GM23248 (cell line): Measurements from ENCODE around the gene RAB44. TPM values are rescaled to one million over a fixed set of nuclear protein-coding genes. Genes with fewer than 3 reads are reported as not detected.

Experiments
- DNase-seq: peaks from one replicate; pipeline ENCODE4 v3.0.0-alpha.2; 2015
- H2AFZ ChIP-seq: fragments of 200-600 bp; sonication (generic); 2 replicates; pipeline ENCODE4 v1.6.1; 2016; ENCODE audit warnings: antibody characterized with exemption
- H3F3A ChIP-seq: fragments of 200-600 bp; sonication (generic); 2 replicates; pipeline ENCODE4 v1.6.1; 2016; ENCODE audit warnings: mild to moderate bottlenecking, antibody characterized with exemption, mixed run types; ENCODE audit not compliant: insufficient read depth
- H3K27ac ChIP-seq: fragments of 200-600 bp; sonication (generic); 2 replicates; pipeline ENCODE4 v1.5.1; 2016; ENCODE audit warnings: mild to moderate bottlenecking
- H3K27me3 ChIP-seq: fragments of 200-600 bp; sonication (generic); replicated peaks from 2 replicates; pipeline ENCODE4 v1.6.1; 2016; ENCODE audit warnings: mild to moderate bottlenecking; ENCODE audit not compliant: insufficient read depth
- H3K36me3 ChIP-seq: fragments of 200-600 bp; sonication (generic); 2 replicates; pipeline ENCODE4 v1.6.1; 2016; ENCODE audit warnings: low read depth, mild to moderate bottlenecking
- H3K4me1 ChIP-seq: fragments of 200-600 bp; sonication (generic); 2 replicates; pipeline ENCODE4 v1.6.1; 2016; ENCODE audit warnings: mild to moderate bottlenecking; ENCODE audit not compliant: insufficient read depth
- H3K4me2 ChIP-seq: fragments of 200-600 bp; sonication (generic); one replicate; pipeline ENCODE4 v1.6.1; 2016; ENCODE audit warnings: mild to moderate bottlenecking; ENCODE audit not compliant: unreplicated experiment
- H3K4me3 ChIP-seq: fragments of 200-600 bp; sonication (generic); 2 replicates; pipeline ENCODE4 v1.5.1; 2016; ENCODE audit warnings: mild to moderate bottlenecking
- H3K79me2 ChIP-seq: fragments of 200-600 bp; sonication (generic); 2 replicates; pipeline ENCODE4 v1.6.1; 2016; ENCODE audit warnings: mild to moderate bottlenecking; ENCODE audit not compliant: insufficient read depth
- H3K9ac ChIP-seq: fragments of 200-600 bp; sonication (generic); 2 replicates; pipeline ENCODE4 v1.6.1; 2016; ENCODE audit warnings: mild to moderate bottlenecking
- H3K9me2 ChIP-seq: fragments of 200-600 bp; sonication (generic); 2 replicates; pipeline ENCODE4 v1.6.1; 2016; ENCODE audit warnings: mixed run types, mild to moderate bottlenecking, moderate library complexity; ENCODE audit not compliant: insufficient read depth
- H3K9me3 ChIP-seq: fragments of 200-600 bp; sonication (generic); one replicate; pipeline ENCODE4 v1.6.1; 2017; ENCODE audit warnings: low read depth
- H4K20me1 ChIP-seq: fragments of 200-600 bp; sonication (generic); 2 replicates; pipeline ENCODE4 v1.6.0; 2016; ENCODE audit not compliant: insufficient read depth
- EZH2 ChIP-seq: fragments of 200-600 bp; sonication (generic); IDR thresholded peaks from 2 replicates; pipeline ENCODE4 v1.6.1; 2018; ENCODE audit warnings: antibody characterized with exemption, mild to moderate bottlenecking; ENCODE audit not compliant: insufficient read depth, poor library complexity, severe bottlenecking
- EZH2phosphoT487 ChIP-seq: fragments of 200-600 bp; sonication (generic); IDR thresholded peaks from 2 replicates; pipeline ENCODE4 v1.6.1; 2018; ENCODE audit warnings: antibody characterized with exemption, moderate library complexity, mild to moderate bottlenecking, low read depth; ENCODE audit not compliant: insufficient read depth
- WGBS, 2 experiments: methylation state at CpG; one replicate each; pipeline ENCODE4 v1.1.6; 2015 to 2017; ENCODE audit warnings: low lambda C conversion rate in 2 of 2, low coverage in 1 of 2; ENCODE audit errors: missing lambda C conversion rate in 2 of 2; 5-methylcytosine and 5-hydroxymethylcytosine counted together
- in situ Hi-C: fragments of 300-500 bp; cut with MboI; formaldehyde crosslinking; loops from 2 replicates; pipeline ENCODE4 v1.15.0; 2020
- polyA plus RNA-seq: library from polyadenylated mRNA; unstranded; fragments of >200 nt; fragmentation: Nextera tagmentation; extraction: Ambion mirVana; gene quantifications from 2 replicates; pipeline ENCODE4 v1.2.1, GENCODE V29; 2016
- total RNA-seq: library from RNA; depleted of rRNA; stranded (reverse); fragments of >200 nt; shearing (Covaris generic); gene quantifications from 2 replicates; pipeline ENCODE4 v1.2.3, GENCODE V29; 2014

The RAB44 gene
- total and polyA plus RNA-seq, 2 experiments from 2014 or later, result not detected

- H3K9me2 ChIP-seq, result no peaks in the 10 kb centered on the region
- H3K27ac ChIP-seq, result no peak overlapping the region
- no peaks in the 10 kb centered on the region for H3K79me2 ChIP-seq
- H3K4me3 ChIP-seq, result no peak overlapping the region
- H2AFZ ChIP-seq, result no peak overlapping the region
- no peak overlapping the region for H3K4me2 ChIP-seq
- H3K4me1 ChIP-seq, result peaks cover 25% of the 10 kb centered on the region
- no peak overlapping the region for H3K9ac ChIP-seq
- no peaks in the 10 kb centered on the region for H3K9me3 ChIP-seq
- H3K27me3 ChIP-seq, result no peaks in the 10 kb centered on the region
- no peaks in the 10 kb centered on the region for H4K20me1 ChIP-seq
- TF ChIP-seq EZH2phosphoT487, result no peak
- TF ChIP-seq EZH2, result no peak
- peaks cover 28% of the 10 kb centered on the region for H3F3A ChIP-seq
- WGBS, 2 experiments, result 100% methylated on average over 1 of the region's 1 CpG
- in situ Hi-C loops, result no loop called here
- DNase-seq, result no peak
- H3K36me3 ChIP-seq, result no peaks in the 10 kb centered on the region
Measured at GRCh38 chr6:36657271-36657670, 40.4 kb upstream of the RAB44 start.

- Histone ChIP-seq H3K4me3 (no peak overlapping the region), H3K9ac (no peak overlapping the region), H3K4me1 (peaks cover 25% of the 10 kb centered on the region), H2AFZ (no peak overlapping the region), H3K27ac (no peak overlapping the region), H3K9me3 (no peaks in the 10 kb centered on the region), H3K36me3 (no peaks in the 10 kb centered on the region), H3K4me2 (peak overlapping the region; percentile 14), H3F3A (peaks cover 28% of the 10 kb centered on the region), H3K27me3 (no peaks in the 10 kb centered on the region), H3K9me2 (no peaks in the 10 kb centered on the region), H3K79me2 (no peaks in the 10 kb centered on the region), H4K20me1 (no peaks in the 10 kb centered on the region)
- TF ChIP-seq EZH2phosphoT487, result no peak
- TF ChIP-seq EZH2, result no peak
- DNase-seq, result peak; percentile 78
- WGBS, 2 experiments, result 3 to 6% methylated on average over 1 of the region's 1 CpG
- in situ Hi-C loops, result no loop called here
Measured at GRCh38 chr6:36657942-36658544, 39.6 kb upstream of the RAB44 start.

- peaks cover 28% of the 10 kb centered on the region for H3F3A ChIP-seq
- H4K20me1 ChIP-seq, result no peaks in the 10 kb centered on the region
- H3K27me3 ChIP-seq, result no peaks in the 10 kb centered on the region
- peak overlapping the region; percentile 9 for H3K4me2 ChIP-seq
- H3K27ac ChIP-seq, result peak overlapping the region; percentile 11; the same call in 1 of the 2 replicates
- no peaks in the 10 kb centered on the region for H3K36me3 ChIP-seq
- H3K9ac ChIP-seq, result no peak overlapping the region
- TF ChIP-seq EZH2phosphoT487, result no peak
- in situ Hi-C loops, result no loop called here
- WGBS, 2 experiments, result 7 to 11% methylated on average over 1 of the region's 1 CpG
- H2AFZ ChIP-seq, result no peak overlapping the region
- no peaks in the 10 kb centered on the region for H3K9me3 ChIP-seq
- H3K79me2 ChIP-seq, result no peaks in the 10 kb centered on the region
- peak; percentile 97 for DNase-seq
- no peaks in the 10 kb centered on the region for H3K9me2 ChIP-seq
- no peak overlapping the region for H3K4me3 ChIP-seq
- H3K4me1 ChIP-seq, result peaks cover 25% of the 10 kb centered on the region
Measured at GRCh38 chr6:36659271-36659670, 38.4 kb upstream of the RAB44 start.

- no peak overlapping the region for H3K27ac ChIP-seq
- no peaks in the 10 kb centered on the region for H3K79me2 ChIP-seq
- peak overlapping the region; percentile 7 for H3K4me2 ChIP-seq
- in situ Hi-C loops, result no loop called here
- peaks cover 28% of the 10 kb centered on the region for H3F3A ChIP-seq
- no peaks in the 10 kb centered on the region for H4K20me1 ChIP-seq
- H3K4me3 ChIP-seq, result peak overlapping the region; percentile 40; the same call in 1 of the 2 replicates
- H3K9me3 ChIP-seq, result no peaks in the 10 kb centered on the region
- H3K9ac ChIP-seq, result peak overlapping the region; percentile 44
- DNase-seq, result peak; percentile 71
- peaks cover 25% of the 10 kb centered on the region for H3K4me1 ChIP-seq
- peak overlapping the region; percentile 49 for H2AFZ ChIP-seq
- H3K36me3 ChIP-seq, result no peaks in the 10 kb centered on the region
- no peak for TF ChIP-seq EZH2phosphoT487
- no peak for TF ChIP-seq EZH2
- no peaks in the 10 kb centered on the region for H3K9me2 ChIP-seq
- no peaks in the 10 kb centered on the region for H3K27me3 ChIP-seq
- WGBS, 2 experiments, result 21 to 27% methylated on average over 42 to 44 of the region's 44 CpGs
Measured at GRCh38 chr6:36660771-36661471, 36.7 kb upstream of the RAB44 start.
